Measurements from ENCODE around the gene ASPDH. TPM values are rescaled to one million over a fixed set of nuclear protein-coding genes. Genes with fewer than 3 reads are reported as not detected.

ASPDH gene
- total RNA-seq, 1 experiment from 2014 or later: not detected

DNA sequence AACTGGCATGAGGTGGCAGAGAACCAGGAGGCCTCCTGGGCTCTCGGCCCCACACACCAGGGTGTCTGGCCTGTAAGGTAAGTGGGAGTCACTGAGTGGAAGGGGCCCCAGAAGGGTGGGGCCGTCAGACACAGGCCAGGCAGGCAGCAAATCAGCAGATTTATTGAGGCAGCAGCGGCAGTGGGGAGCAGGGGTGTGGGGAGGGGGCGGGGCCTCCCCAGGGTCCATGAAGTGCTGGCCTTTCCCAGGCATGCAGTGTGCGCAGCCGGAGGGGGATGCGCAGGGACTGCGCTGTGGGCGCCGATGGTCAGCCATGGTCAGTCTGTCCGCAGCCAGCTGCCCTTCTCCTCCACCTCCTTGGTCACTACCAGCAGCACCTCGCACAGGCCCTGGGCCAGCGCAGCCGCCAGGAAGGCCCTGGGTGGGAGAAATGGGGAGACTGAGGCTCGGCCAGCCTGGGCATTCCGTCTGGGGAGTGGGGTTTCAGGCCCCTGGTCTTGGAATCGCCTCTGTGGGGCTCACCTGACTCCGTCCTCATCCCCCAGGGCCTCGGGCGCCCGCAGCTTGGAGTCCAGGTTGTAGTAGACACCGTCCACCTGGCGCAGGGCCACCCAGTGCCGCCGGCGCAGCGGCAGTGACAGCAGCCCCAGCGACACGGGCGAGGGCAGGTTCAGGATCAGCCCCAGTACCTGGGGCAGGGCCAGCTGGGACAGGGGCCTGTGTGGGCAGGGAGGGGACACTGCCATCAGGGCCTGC is 7.7 kb downstream of the ASPDH start:
- H4K91ac ChIP-seq (ENCODE audit: insufficient read length, low read depth, low read length): no peak overlapping the region
- H3K27ac ChIP-seq (ENCODE audit: insufficient read length, low read depth, low read length): no peak overlapping the region
- WGBS (ENCODE audit: extremely low coverage, insufficient read length, low lambda C conversion rate): no CpG with 5 or more reads among the region's 30 CpGs
- no peak overlapping the region for H2AK5ac ChIP-seq (ENCODE audit: insufficient read length, low read length)
- no peak overlapping the region for H2BK15ac ChIP-seq (ENCODE audit: low read depth, low read length)
- H2BK20ac ChIP-seq (ENCODE audit: low read depth, low read length, poor library complexity, severe bottlenecking): no peak overlapping the region
- H3K9ac ChIP-seq (ENCODE audit: extremely low read depth, insufficient read length, low read length): no peak overlapping the region
- H2BK12ac ChIP-seq (ENCODE audit: insufficient read length, low read depth, low read length): no peak overlapping the region
- H4K8ac ChIP-seq (replicated peaks; ENCODE audit: insufficient read length, low read depth, low read length): no peak overlapping the region
- no peak overlapping the region for H2BK5ac ChIP-seq (ENCODE audit: insufficient read length, low read length)
- no peak overlapping the region for H3K56ac ChIP-seq (ENCODE audit: insufficient read length, low read depth, low read length)
- H3K27me3 ChIP-seq (ENCODE audit: insufficient read depth, low read length): peaks cover 2% of the 10 kb centered on the region; the same call in 1 of the 2 replicates
- no peak overlapping the region for H3K4ac ChIP-seq (ENCODE audit: low read depth, low read length)
- H3K4me1 ChIP-seq (ENCODE audit: insufficient read depth, low read length): no peaks in the 10 kb centered on the region
- no peak overlapping the region for H3K4me2 ChIP-seq (ENCODE audit: insufficient read depth, insufficient read length, low read length)
- Mint-ChIP-seq H3K27me3 (ENCODE audit: low read depth) (peaks cover 35% of the 10 kb centered on the region), H3K9me3 (no peaks in the 10 kb centered on the region; a peak in 1 of 5 replicates), H3K27ac (no peak overlapping the region), H3K4me3 (no peak overlapping the region), H3K36me3 (ENCODE audit: insufficient read depth in 1 of 3, low read depth in 3 of 3) (no peaks in the 10 kb centered on the region; a peak in 3 of 7 replicates), H3K4me1 (peaks cover 5 to 11% of the 10 kb centered on the region in 2 experiments; a peak in 3 of 4 replicates)
- no peak overlapping the region; the same call in 1 of the 2 replicates for H3K14ac ChIP-seq (ENCODE audit: insufficient read depth, low read length)
- TF ChIP-seq, protein P1, sequence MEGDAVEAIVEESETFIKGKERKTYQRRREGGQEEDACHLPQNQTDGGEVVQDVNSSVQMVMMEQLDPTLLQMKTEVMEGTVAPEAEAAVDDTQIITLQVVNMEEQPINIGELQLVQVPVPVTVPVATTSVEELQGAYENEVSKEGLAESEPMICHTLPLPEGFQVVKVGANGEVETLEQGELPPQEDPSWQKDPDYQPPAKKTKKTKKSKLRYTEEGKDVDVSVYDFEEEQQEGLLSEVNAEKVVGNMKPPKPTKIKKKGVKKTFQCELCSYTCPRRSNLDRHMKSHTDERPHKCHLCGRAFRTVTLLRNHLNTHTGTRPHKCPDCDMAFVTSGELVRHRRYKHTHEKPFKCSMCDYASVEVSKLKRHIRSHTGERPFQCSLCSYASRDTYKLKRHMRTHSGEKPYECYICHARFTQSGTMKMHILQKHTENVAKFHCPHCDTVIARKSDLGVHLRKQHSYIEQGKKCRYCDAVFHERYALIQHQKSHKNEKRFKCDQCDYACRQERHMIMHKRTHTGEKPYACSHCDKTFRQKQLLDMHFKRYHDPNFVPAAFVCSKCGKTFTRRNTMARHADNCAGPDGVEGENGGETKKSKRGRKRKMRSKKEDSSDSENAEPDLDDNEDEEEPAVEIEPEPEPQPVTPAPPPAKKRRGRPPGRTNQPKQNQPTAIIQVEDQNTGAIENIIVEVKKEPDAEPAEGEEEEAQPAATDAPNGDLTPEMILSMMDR (conservative IDR thresholded peaks at IDR 0.05): no peak
- H3K18ac ChIP-seq (ENCODE audit: insufficient read length, low read depth, low read length): no peak overlapping the region
- no peak overlapping the region for H2BK120ac ChIP-seq (ENCODE audit: low read depth, low read length, poor library complexity, severe bottlenecking)
- no peaks in the 10 kb centered on the region for H3K79me2 ChIP-seq (ENCODE audit: insufficient read depth, low read length)
- no peak overlapping the region for H3K23ac ChIP-seq (ENCODE audit: insufficient read length, low read depth, low read length)
- DNase-seq: no peak
- no peak overlapping the region for H3T11ph ChIP-seq (ENCODE audit: low read length)
- no peaks in the 10 kb centered on the region for H3K9me3 ChIP-seq (ENCODE audit: control insufficient read depth, low read depth, low read length)
- no peaks in the 10 kb centered on the region for H4K20me1 ChIP-seq (ENCODE audit: control insufficient read depth, insufficient read depth, insufficient read length)
- no peaks in the 10 kb centered on the region for H3K23me2 ChIP-seq (ENCODE audit: insufficient read length, low read depth, low read length, poor library complexity, severe bottlenecking)
- no peaks in the 10 kb centered on the region for H3K79me1 ChIP-seq (ENCODE audit: insufficient read depth, low read depth, low read length, poor library complexity, severe bottlenecking)
- no peak overlapping the region for H4K5ac ChIP-seq (ENCODE audit: insufficient read length, low read depth, low read length)
- H2AFZ ChIP-seq (ENCODE audit: low read length): no peak overlapping the region
